Stimulated activated CD4-positive, alpha-beta T cell treated with anti-CD3 and anti-CD28 coated beads, TNF-alpha, amount 100 ng/mL, for 4 hours (primary cell): ENCODE results near the gene HOXB6.

Source experiments
- DNase-seq, 3 experiments: peaks; one replicate each; pipeline ENCODE4 v3.0.0-alpha.2; 2020; ENCODE audit warnings: low read depth in 3 of 3

Gene HOXB6

DNA sequence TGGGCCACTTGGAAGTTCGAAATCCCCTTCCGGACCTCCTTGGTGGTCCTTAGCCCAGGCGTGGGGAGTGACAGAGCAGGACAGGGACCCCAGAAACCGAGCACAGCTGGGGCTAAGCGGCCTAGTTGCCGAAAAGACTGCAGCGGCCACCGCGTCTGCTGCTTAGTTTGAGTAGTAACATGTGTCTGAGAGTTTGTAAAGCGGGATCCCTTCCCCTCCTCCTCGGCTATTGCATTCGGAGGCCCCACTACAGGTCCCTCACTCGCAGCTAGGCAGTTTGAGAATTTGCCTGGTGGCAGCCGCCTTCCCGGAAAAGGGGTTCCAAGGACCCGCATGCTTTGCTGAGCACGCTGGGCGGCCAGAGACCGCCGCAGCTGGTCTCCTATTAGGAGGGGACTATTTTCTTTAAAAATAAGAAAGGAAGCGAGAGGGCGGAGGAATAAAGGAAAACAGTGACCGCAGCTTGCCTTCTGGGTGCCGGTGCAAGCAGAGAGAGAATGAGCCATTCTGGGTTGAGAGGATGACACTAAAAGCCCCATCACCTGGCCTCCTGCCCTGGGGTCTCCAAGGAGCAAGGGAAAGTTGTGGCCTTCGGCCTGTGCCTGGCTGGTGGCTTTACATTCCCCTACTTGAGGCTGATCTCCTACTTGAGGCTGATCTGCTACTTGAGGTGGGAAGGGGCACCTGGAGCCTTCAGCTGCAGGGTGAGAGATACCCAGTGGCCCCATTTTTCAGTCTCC lies 10.1 kb downstream of the HOXB6 start:
- DNase-seq, result no peak

GRCh38 chr17:48593840-48594537 lies 10.8 kb downstream of the HOXB6 start:
- peak; percentile 67 to 73 (median 71) for DNase-seq

GRCh38 chr17:48593126-48593829 lies 11.5 kb downstream of the HOXB6 start, which contains the start of gene HOXB5:
Gene HOXB5, minus strand, starts transcription at chr17:48593779. Its CDS starts 97 bp downstream, at chr17:48593682.
- DNase-seq, result no peak

GRCh38 chr17:48592577-48592976 lies 12.2 kb downstream of the HOXB6 start:
- no peak for DNase-seq

DNA sequence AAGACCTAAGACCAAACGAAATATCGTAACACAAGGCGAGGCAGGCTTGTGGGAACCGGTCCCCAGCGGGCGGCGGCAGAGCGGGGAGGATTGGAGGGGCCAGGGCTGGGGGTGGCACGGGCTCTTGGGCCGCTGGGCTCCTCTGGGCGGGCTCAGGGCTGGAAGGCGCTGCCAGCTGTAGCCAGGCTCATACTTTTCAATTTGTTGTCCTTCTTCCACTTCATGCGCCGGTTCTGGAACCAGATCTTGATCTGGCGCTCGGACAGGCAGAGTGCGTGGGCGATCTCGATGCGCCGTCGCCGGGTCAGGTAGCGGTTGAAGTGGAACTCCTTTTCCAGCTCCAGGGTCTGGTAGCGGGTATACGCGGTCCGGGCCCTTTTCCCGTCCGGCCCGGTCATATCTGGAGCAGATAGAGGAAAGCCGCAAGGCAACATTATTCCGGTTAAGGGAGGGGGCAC lies 12.7 kb downstream of the HOXB6 start:
- DNase-seq, result no peak

GRCh38 chr17:48591255-48592056 lies 13.3 kb downstream of the HOXB6 start:
- no peak for DNase-seq

- no peak for DNase-seq
Measured at GRCh38 chr17:48590607-48591161, 14.1 kb downstream of the HOXB6 start.

DNA sequence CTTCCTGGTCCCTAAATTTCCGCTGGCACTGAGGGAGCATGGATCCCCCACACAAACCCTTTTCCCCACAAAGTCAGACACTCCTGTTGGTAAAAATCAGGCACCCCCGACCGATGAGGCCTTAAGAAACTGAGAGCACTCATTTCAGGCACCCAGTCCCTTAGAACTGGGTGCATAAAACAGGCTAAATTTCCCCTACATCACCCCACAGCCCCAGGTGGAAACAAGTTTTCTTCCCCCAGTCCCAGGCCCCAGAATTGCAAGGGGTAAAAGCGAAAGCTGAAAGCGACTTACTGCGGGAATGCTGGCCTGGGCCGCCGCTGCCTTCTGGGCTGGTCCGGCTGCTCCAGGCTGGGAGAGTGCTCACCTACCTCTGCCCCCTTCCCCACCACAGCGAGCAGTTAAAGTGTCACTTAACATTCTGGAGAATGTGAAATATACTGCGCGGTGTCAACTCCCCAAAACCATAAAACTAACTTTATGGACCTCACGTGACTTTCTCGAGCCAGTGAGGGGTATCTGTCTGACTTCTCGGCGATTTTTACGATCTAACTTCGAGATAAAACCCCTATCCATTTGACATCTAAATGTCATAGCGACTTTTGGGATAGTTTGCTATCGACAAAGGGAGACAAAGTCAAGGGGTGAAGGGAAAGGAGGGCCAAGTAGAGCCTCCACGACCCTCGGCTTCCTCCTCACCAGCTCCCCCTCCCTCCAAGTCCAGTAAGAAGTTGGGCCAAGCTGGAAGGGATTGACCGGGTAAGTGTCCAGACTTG lies 14.8 kb downstream of the HOXB6 start, which contains the start of gene HOXB3:
Gene HOXB3 (minus strand): TSS at position 411 of the 776 bp plus-strand sequence. CDS start 37,767 bp downstream, outside the sequence.
- no peak for DNase-seq

DNA sequence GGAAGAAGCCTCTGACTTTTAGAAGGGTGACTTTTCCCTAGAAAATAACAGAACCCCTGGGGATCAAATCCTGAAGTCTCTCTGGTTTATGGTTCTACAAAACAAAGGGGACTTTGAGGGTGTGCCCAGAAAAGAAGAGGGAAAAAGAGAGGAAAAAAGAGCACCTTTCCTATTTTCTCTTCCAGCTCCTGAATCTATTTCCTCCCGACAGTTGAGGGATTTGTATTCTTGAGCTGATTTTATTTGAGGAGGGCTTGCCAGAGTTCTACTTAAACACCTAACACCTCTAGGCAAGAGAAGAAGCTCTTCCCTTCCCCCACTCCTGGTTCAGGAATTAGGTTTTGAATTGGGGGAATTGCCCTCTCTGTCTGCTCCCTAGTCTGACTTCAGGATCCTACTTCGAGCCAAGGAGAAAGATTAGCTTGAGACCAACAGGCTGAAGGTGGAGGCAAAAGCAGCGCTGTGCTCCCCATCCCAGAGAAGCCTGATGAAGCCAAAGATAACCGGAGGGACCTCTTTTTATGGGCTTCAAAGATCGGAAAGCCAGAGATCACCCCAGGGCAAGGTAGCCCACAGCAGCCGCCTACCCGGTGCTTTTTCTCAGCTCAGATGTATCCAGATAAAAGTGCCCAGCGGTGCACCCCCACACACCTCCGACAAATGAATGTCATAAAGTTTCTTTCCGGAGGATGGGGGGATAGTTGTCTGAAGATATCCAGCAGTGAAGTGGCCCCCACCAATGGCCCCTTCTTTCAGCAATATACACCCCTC lies 15.5 kb downstream of the HOXB6 start:
- DNase-seq, result no peak

GRCh38 chr17:48588528-48588927 lies 16.3 kb downstream of the HOXB6 start:
- DNase-seq, result no peak

- DNase-seq, result no peak
Measured at GRCh38 chr17:48588074-48588415, 16.7 kb downstream of the HOXB6 start.

DNA sequence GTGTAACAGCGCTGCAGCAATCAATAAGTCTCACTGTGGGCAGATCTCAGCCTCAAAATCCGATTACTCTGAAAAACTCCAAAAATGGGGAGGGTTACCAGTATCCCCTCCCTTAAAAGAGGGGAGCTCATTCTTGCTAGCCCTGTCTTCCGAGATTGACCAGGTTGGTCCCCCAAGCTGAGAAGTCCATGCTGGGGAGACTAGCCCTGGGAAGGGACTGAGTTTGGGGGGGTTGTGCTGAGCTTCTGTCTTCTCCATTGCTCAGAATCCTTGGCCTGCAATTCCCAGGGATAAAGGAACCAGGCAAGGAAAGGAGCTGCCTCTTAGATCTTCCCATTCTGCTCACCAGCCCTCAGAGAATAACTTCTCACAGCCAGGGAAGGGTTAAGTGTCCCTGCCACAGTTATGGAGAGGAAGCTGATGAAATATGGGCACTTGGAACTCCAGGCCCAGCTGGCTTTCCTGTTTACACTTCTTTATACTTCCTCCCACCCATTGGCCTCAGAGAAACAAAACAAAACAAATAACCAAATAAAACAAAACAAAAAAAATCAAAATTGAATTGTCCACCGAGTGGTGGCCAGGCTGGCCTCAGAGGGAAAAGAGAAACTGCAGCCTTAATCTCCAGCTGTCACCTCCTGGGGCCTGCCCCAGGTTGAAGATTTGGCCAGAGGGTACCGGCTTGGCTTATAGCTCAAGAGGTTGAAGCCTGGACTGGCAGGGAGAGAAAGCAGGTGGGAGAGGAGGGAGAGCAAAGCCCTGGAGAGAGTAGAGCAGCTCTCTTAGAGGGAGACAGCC lies 17.3 kb downstream of the HOXB6 start:
- no peak for DNase-seq

DNA sequence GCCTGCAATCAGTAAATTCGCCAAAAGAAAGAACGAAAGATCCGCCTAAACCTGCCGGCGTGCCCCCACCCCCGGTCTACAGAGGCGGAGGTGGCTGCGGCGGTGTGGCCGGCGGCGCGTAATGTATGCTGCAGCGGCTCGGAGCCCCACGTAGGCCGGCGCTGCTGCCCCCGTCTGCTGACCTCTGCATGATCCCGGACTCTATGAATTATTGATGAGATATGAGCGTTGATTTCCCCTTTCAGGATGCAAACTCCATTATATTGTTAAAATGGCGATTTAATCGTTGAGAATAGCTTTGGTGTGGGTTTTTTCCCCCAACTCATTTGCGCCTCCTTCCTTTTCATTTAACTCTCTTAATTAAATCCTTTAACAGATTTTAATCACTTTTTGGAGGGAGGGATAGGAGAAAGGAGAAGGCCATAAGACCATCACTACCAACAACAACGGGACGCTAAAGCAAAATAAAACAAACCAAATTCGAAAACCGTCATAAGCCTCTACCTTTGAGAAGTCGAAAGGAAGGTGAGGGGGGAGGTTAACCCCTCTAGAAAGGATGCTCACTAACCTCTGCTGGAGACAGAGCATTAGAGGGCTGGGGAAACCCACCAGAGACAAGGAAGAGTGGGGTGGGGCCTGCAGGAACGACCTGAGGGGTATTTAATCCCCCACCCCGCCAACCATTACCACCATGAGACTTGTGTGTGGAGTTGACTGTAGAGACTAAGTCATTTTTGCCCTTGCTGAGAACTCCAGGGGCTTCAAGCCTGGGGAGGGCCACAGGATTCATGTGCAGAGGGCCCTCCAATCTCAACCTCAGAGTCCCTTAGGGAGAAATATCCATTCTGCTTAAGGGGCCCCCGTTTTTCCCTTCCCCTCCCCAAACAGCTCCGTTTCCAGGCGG lies 18.2 kb downstream of the HOXB6 start:
- DNase-seq, result no peak

GRCh38 chr17:48584223-48584741 lies 20.5 kb downstream of the HOXB6 start:
- DNase-seq, result no peak

- no peak for DNase-seq
Measured at GRCh38 chr17:48583708-48584222, 21.0 kb downstream of the HOXB6 start.

DNA sequence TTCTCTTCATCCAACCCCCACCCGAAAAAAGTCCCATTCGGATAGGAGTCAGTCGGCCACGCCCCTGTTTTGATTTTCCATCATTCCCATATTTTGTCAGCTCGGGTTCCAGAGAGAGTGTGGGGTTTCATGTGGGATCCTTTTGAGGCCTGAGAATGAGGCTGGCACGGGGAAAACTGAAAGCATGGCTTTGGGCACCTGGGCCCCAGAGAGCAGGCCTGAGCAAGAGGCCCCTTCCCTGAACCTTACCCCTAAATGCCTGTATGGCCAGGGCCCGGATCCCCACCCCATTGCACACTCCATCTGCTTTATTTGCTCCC lies 22.1 kb downstream of the HOXB6 start:
- no peak for DNase-seq

GRCh38 chr17:48579760-48580554 lies 24.8 kb downstream of the HOXB6 start:
- no peak for DNase-seq
